GM19239 (cell line): ENCODE results near the gene SLIT3.

Experiments
- DNase-seq: peaks from one replicate; pipeline ENCODE4 v3.0.0; 2011; ENCODE audit warnings: low spot score; ENCODE audit not compliant: insufficient read length
- FAIRE-seq: peaks from 2 replicates; lab custom pipeline; 2011; peaks lifted over from hg19 to GRCh38; lab: Jason Lieb, UNC

Gene SLIT3

GRCh38 chr5:168886157-168886556 is 414.8 kb downstream of the SLIT3 start:
- DNase-seq (no peak), FAIRE-seq (no peak)

- FAIRE-seq: no peak
- no peak for DNase-seq
Observed at GRCh38 chr5:168885324-168886120, 415.4 kb downstream of the SLIT3 start.

GRCh38 chr5:168883991-168884390 is 416.9 kb downstream of the SLIT3 start:
- FAIRE-seq: no peak
- no peak for DNase-seq

GRCh38 chr5:168883281-168883741 is 417.6 kb downstream of the SLIT3 start:
- FAIRE-seq (no peak), DNase-seq (no peak)

GRCh38 chr5:168882283-168882682 is 418.7 kb downstream of the SLIT3 start:
- DNase-seq: no peak
- FAIRE-seq: no peak

GRCh38 chr5:168881427-168882149 is 419.4 kb downstream of the SLIT3 start:
- FAIRE-seq (no peak), DNase-seq (no peak)

- DNase-seq (peak; percentile 67), FAIRE-seq (peak; percentile 88)
Observed at GRCh38 chr5:168879929-168880328, 421.0 kb downstream of the SLIT3 start.

- no peak for DNase-seq
- FAIRE-seq: no peak
Observed at GRCh38 chr5:168879331-168879730, 421.6 kb downstream of the SLIT3 start.

- no peak for FAIRE-seq
- DNase-seq: no peak
Observed at GRCh38 chr5:168878135-168878745, 422.7 kb downstream of the SLIT3 start.

- no peak for DNase-seq
- FAIRE-seq: no peak
Observed at GRCh38 chr5:168877132-168877892, 423.6 kb downstream of the SLIT3 start.

- no peak for FAIRE-seq
- no peak for DNase-seq
Observed at GRCh38 chr5:168876419-168876818, 424.5 kb downstream of the SLIT3 start.

- DNase-seq: no peak
Observed at GRCh38 chr5:168875832-168876231, 425.1 kb downstream of the SLIT3 start.

GRCh38 chr5:168874713-168875380 is 426.1 kb downstream of the SLIT3 start:
- DNase-seq (no peak), FAIRE-seq (no peak)

More at GRCh38 chr5:168875832-168876231, 425.1 kb downstream of the SLIT3 start:
- no peak for FAIRE-seq

GRCh38 chr5:168872246-168872645 is 428.7 kb downstream of the SLIT3 start:
- FAIRE-seq (no peak), DNase-seq (no peak)

GRCh38 chr5:168870910-168871309 is 430.0 kb downstream of the SLIT3 start:
- no peak for DNase-seq
- no peak for FAIRE-seq

GRCh38 chr5:168869615-168870227 is 431.2 kb downstream of the SLIT3 start:
- DNase-seq: no peak

GRCh38 chr5:168867241-168867640 is 433.7 kb downstream of the SLIT3 start:
- FAIRE-seq: no peak
- DNase-seq: no peak

More at GRCh38 chr5:168869615-168870227, 431.2 kb downstream of the SLIT3 start:
- no peak for FAIRE-seq

- no peak for DNase-seq
- no peak for FAIRE-seq
Observed at GRCh38 chr5:168865968-168866367, 435.0 kb downstream of the SLIT3 start.

GRCh38 chr5:168863021-168863420 is 437.9 kb downstream of the SLIT3 start:
- DNase-seq: no peak
- no peak for FAIRE-seq
